HG02885 (cell line): ENCODE data around the gene DNAJB2.
"Not testable (repeated sequence)": the region's sequence is repeated elsewhere in the genome, so short reads cannot be mapped to it uniquely, and the experiment has no call there.

Experiments used
- ATAC-seq: cut with Tn5 transposase; IDR thresholded peaks from one replicate; pipeline ENCODE4 v1.9.1; 2021; ENCODE audit warnings: mild to moderate bottlenecking; ENCODE audit not compliant: unreplicated experiment, poor library complexity

The DNAJB2 gene

GRCh38 chr2:219297766-219298456, 18.7 kb downstream of the DNAJB2 start:
- no peak for ATAC-seq

- ATAC-seq = peak; percentile 47
These were observed 19.7 kb downstream of the DNAJB2 start for GRCh38 chr2:219298759-219299371.

- no peak for ATAC-seq
These were observed 20.2 kb downstream of the DNAJB2 start for GRCh38 chr2:219299372-219299760.

GRCh38 chr2:219300022-219300421, 20.9 kb downstream of the DNAJB2 start:
- no peak for ATAC-seq

GRCh38 chr2:219302412-219302968, 23.3 kb downstream of the DNAJB2 start:
- ATAC-seq = no peak

GRCh38 chr2:219304223-219304622, 25.1 kb downstream of the DNAJB2 start:
- no peak for ATAC-seq

- no peak for ATAC-seq
These were observed 26.9 kb downstream of the DNAJB2 start for GRCh38 chr2:219306047-219306446.

- no peak for ATAC-seq
These were observed 29.3 kb downstream of the DNAJB2 start for GRCh38 chr2:219308142-219309101.

GRCh38 chr2:219309278-219309677, 30.1 kb downstream of the DNAJB2 start, which contains the start of gene PTPRN:
TSS of gene PTPRN (minus strand) at chr2:219309401. CDS start at chr2:219309332, 69 bp downstream.
- no peak for ATAC-seq

GRCh38 chr2:219312683-219313263, 33.6 kb downstream of the DNAJB2 start:
- not testable (repeated sequence) for ATAC-seq

GRCh38 chr2:219314804-219315468, 35.8 kb downstream of the DNAJB2 start:
- no peak for ATAC-seq

- no peak for ATAC-seq
These were observed 44.3 kb downstream of the DNAJB2 start for GRCh38 chr2:219323434-219323833.

- ATAC-seq = no peak
These were observed 46.0 kb downstream of the DNAJB2 start for GRCh38 chr2:219325136-219325535.

- ATAC-seq = no peak
These were observed 46.6 kb downstream of the DNAJB2 start for GRCh38 chr2:219325657-219326315.

- ATAC-seq = no peak
These were observed 48.6 kb downstream of the DNAJB2 start for GRCh38 chr2:219327719-219328118.

- ATAC-seq = no peak
These were observed 52.5 kb downstream of the DNAJB2 start for GRCh38 chr2:219331560-219332213.

- no peak for ATAC-seq
These were observed 53.4 kb downstream of the DNAJB2 start, which contains the start of gene RESP18 for GRCh38 chr2:219332542-219332941. TSS of gene RESP18 (minus strand) at chr2:219332744.

- no peak for ATAC-seq
These were observed 54.9 kb downstream of the DNAJB2 start for GRCh38 chr2:219334076-219334475.

GRCh38 chr2:219335373-219335786, 56.2 kb downstream of the DNAJB2 start:
- no peak for ATAC-seq
